Measurements from ENCODE around the gene EGFR. TPM values are rescaled to one million over a fixed set of nuclear protein-coding genes. Genes with fewer than 3 reads are reported as not detected.

The EGFR gene
- total RNA-seq, 2 donors from 2014 or later = 42.5 to 44.2 TPM

DNA sequence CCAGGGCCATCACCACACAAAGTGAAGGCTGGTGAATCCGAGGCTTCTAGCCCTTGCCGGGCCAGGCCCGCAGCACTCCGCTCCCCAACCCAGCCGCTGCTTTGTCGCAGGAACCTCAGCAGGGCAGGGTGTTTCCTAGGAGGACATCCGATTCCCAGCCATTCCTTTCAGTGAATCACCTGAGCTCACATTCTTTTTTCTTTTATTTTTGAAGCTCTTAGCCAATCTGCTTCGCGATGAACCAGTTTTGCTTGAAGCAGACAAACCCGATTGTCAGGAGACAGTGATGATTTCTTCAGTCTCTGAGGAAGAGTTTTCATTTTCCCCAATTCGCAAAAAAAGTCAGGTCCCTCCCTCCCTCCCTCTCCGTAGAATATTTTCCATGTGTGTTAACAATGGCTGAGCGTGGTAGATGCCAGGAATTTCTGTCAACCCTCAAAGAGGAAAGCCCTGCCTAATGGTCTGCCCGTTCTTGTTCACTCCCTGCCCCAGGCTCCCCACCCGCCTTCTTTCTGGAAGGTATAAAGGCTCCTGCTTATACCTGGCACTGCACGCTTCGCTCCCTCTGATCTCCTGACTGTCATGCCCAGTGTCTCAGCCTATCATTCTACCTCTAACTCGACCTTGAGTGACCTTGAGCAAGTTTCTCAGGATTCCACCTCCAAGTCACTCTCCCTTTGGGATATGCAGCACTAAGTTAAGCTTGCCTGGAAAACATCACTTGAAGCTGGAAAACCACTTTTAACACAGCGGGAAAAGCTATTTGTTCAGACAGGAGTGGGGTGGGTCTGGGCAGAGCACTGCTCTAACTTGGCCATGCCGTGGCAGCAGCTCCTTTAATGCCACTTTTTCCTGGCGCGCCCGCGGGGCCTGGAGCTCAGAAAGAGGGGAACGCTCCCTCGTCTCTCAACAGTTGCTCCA is 35.1 kb downstream of the EGFR start:
- ATAC-seq (no peak), DNase-seq (no peak)
- intact Hi-C loops (cut with DNase I) = no loop called here
- Histone ChIP-seq H3K9me3 (no peaks in the 10 kb centered on the region), H3K27ac (no peak overlapping the region), H3K4me3 (no peak overlapping the region), H3K4me1 (peaks cover 4% of the 10 kb centered on the region), H3K27me3 (no peaks in the 10 kb centered on the region), H3K36me3 (replicated peaks in 1 of 2; ENCODE audit: insufficient read depth in 1 of 2, low read depth in 2 of 2) (no peaks in the 10 kb centered on the region)
- TF ChIP-seq CTCF (IDR thresholded peaks at IDR 0.05) (no peak), POLR2A (IDR thresholded peaks at IDR 0.05) (no peak)
- WGBS, 2 donors = 80 to 86% methylated on average over 26 of the region's 26 CpGs

- H3K27ac ChIP-seq = no peak overlapping the region
- WGBS, 2 donors = 96 to 98% methylated on average over 9 of the region's 9 CpGs
- ATAC-seq = no peak
- intact Hi-C loops (cut with DNase I) = no loop called here
- H3K4me3 ChIP-seq = no peak overlapping the region
- H3K4me1 ChIP-seq = no peaks in the 10 kb centered on the region
- H3K27me3 ChIP-seq = no peaks in the 10 kb centered on the region
- DNase-seq = no peak
- H3K36me3 ChIP-seq (replicated peaks in 1 of 2; ENCODE audit: insufficient read depth in 1 of 2, low read depth in 2 of 2) = no peaks in the 10 kb centered on the region
- TF ChIP-seq CTCF (IDR thresholded peaks at IDR 0.05) = no peak
- no peak for TF ChIP-seq POLR2A (IDR thresholded peaks at IDR 0.05)
- H3K9me3 ChIP-seq = no peaks in the 10 kb centered on the region
These were observed 35.9 kb downstream of the EGFR start for GRCh38 chr7:55054758-55055157.

DNA sequence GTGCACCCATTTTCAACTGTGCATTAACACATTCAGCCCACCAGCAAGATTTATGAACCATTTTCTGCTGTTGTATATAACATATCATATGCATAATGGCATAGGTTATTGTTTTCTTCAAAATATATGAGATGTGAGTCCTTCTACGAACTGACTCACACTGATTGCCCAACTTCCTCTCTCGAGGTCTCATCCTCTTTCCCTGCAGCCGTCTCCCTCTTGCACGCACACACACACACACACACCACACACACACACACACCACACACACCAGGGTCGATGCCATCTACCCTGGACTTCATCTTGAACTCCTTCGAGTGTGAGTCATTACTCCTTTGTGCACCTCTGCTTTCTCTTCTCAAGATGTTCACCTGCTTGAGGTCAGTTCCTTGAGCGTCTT is 36.7 kb downstream of the EGFR start:
- Histone ChIP-seq H3K4me1 (no peaks in the 10 kb centered on the region), H3K4me3 (no peak overlapping the region), H3K36me3 (replicated peaks in 1 of 2; ENCODE audit: insufficient read depth in 1 of 2, low read depth in 2 of 2) (no peaks in the 10 kb centered on the region), H3K27me3 (no peaks in the 10 kb centered on the region), H3K9me3 (no peaks in the 10 kb centered on the region), H3K27ac (no peak overlapping the region)
- 74 to 88% methylated on average over 7 of the region's 7 CpGs for WGBS, 2 donors
- ATAC-seq (no peak), DNase-seq (no peak)
- TF ChIP-seq CTCF (IDR thresholded peaks at IDR 0.05) (no peak), POLR2A (IDR thresholded peaks at IDR 0.05) (no peak)
- intact Hi-C loops (cut with DNase I) = no loop called here

DNA sequence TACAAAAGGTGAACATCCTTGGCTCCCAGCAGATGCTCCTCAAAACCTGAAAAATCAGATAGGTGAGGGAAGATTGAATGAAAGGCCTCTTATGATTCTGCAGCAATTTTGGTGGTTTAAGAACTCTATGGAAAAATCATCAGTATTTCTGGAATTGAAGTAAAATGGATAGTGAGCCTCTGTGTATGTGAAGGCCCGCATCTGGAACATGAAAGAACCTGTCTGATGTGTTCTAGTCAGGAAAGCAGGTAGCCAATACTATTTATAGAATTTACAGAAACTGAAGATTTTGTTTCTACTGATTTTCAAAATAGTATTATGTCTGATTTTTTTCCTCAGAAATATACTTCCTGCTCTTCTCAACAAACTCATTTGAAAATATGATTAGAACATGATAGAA is 37.3 kb downstream of the EGFR start:
- Histone ChIP-seq H3K36me3 (replicated peaks in 1 of 2; ENCODE audit: insufficient read depth in 1 of 2, low read depth in 2 of 2) (no peaks in the 10 kb centered on the region), H3K4me3 (no peak overlapping the region), H3K4me1 (no peaks in the 10 kb centered on the region), H3K9me3 (no peaks in the 10 kb centered on the region), H3K27ac (no peak overlapping the region), H3K27me3 (no peaks in the 10 kb centered on the region)
- no peak for ATAC-seq
- DNase-seq = no peak
- intact Hi-C loops (cut with DNase I) = no loop called here
- WGBS, 2 donors = 82 to 83% methylated on average over 1 of the region's 1 CpG
- no peak for TF ChIP-seq CTCF (IDR thresholded peaks at IDR 0.05)
- no peak for TF ChIP-seq POLR2A (IDR thresholded peaks at IDR 0.05)
